Retina (tissue), 1 donor: ENCODE results near the gene NUP43.
"Not testable (repeated sequence)": the region's sequence is repeated elsewhere in the genome, so short reads cannot be mapped to it uniquely, and the experiment has no call there.

Source experiments
- DNase-seq: peaks from one replicate; pipeline ENCODE4 v3.0.0-alpha.2; 2016

Gene NUP43

GRCh38 chr6:149746147-149746946 is at the start of gene NUP43:
NUP43 (minus strand) TSS chr6:149746529; CDS start chr6:149746495, 34 bp downstream.
- peak; percentile 94 for DNase-seq

DNA sequence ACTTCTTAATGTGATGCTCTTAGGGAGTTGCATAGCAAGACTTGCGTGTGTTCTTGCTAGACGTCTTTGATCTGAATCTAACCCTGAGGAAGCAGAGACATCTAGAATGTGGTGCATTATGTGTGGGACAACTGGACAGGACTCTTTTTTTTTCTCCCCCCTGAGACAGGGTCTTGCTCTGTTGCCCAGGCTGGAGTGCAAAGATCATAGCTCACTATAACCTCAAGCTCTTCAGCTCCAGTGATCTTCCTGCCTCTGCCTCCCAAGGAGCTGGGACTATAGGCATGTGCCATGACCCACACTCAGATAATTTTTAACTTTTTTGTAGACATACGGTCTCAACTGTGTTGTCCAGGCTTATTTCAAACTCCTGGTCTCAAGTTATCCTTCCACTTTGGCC is 37.2 kb upstream of the NUP43 start:
- DNase-seq, result no peak

GRCh38 chr6:149782337-149782736 is 36.0 kb upstream of the NUP43 start:
- no peak for DNase-seq

- no peak for DNase-seq
Measured at GRCh38 chr6:149781715-149782114, 35.4 kb upstream of the NUP43 start.

- DNase-seq, result no peak
Measured at GRCh38 chr6:149779644-149779963, 33.3 kb upstream of the NUP43 start.

- no peak for DNase-seq
Measured at GRCh38 chr6:149777624-149778023, 31.3 kb upstream of the NUP43 start.

GRCh38 chr6:149771925-149772324 is 25.6 kb upstream of the NUP43 start:
- no peak for DNase-seq

GRCh38 chr6:149771185-149771584 is 24.9 kb upstream of the NUP43 start:
- no peak for DNase-seq

GRCh38 chr6:149769676-149770075 is 23.3 kb upstream of the NUP43 start:
- DNase-seq, result no peak

DNA sequence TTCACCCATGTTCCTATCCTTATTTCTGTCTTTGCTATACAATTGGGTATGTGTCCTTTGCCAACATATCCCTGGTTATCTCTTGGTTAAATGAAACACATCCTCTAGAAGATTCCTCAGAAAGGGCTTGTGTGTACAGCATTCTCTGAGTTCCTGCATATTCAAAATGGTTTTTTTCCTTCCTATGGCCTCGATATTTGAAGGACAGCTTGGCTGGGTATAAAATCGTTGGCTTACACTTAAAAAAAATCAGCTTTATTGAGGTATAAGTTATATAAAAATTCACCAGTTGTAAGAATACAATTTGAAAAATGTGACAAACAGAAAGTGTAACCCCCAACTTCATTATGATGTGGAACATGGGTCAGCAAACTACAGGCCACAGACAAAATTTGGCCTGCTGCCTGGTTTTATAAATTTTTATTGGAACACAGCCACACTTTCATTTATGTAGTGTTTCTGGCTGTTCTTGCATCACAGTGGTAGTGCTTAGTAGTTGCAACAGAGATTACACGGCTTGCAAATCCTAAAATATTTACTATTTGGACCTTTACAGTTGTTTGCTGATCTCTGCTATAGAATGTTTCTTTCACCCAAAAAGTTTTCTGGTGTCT is 19.9 kb upstream of the NUP43 start:
- DNase-seq, result no peak

GRCh38 chr6:149763866-149764265 is 17.5 kb upstream of the NUP43 start:
- no peak for DNase-seq

GRCh38 chr6:149761438-149761837 is 15.1 kb upstream of the NUP43 start:
- DNase-seq, result no peak

DNA sequence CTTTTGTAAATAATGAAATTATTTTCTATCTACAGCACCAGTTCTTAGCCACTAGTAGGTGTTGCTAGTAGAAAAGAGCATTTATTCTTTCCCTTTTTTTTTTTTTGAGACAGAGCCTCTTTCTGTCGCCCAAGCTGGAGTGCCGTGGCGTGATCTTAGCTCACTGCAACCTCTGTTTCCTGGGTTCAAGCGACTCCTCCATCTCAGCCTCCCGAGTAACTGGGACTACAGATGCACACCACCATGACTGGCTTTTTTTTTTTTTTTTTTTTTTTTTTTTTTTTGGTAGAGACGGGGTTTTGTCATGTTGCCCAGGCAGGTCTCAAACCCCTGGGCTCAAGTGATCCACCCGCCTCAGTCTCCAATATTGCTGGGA is 9.9 kb upstream of the NUP43 start:
- DNase-seq, result no peak

DNA sequence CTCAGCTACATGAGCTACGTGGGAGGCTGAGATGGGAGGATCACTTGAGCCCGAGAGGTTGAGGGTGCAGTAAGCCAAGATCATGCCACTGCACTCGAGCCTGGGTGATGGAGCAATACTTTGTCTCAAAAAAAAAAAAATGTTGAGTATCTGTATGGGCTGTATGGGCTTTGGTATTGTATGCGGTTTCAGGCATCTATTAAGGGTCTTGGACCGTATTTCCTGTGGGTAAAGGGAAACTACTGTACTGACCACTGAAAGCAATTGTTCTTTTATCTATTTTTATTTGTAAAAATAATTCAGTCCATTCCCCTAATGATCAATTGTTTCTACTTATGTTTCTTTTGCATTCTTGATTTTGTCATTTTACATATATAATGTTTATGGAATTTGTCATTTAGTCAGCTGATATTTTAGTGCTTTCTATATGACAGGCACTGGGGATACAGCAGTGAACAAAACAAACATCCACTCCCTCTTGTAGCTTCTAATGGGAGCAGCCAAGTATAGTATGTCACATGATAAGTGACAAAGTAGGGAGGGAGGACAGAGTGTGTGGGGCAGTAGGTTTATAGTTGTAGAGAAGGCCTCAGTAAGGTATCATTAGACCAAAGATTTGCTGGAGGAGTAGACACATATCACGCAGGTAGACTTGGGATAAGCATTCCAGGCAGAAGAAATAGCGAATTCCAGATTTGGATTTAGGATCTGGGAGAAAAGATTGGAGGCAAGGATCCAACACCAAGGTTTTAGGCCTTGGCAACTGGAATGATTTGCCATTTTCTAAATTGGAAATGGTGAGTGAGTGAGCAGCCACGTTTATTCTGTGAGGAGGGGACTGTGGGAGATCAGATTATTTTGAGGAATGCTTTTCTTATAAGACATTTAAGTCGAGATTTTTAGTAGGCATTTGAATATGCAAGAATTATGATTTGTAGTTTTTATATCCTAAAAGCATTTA is 9.3 kb upstream of the NUP43 start:
- DNase-seq, result no peak

DNA sequence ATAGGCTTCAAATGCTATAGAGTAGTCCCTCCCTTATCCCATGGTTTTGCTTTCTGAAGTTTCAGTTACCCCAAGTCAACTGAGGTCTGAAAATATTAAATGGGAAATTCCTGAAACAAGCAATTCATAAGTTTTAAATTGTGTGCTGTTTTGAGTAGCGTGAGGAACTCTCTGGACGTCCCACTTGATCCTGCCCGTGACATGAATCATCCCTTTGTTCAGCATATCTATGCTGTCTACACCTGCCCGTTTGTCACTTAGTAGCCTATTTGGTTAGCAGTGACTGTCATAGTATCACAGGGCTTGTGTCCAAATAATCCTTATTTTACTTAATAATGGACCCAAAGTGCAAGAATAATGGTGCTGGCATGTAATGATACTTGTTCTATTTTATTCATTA is 8.2 kb upstream of the NUP43 start:
- DNase-seq, result no peak

DNA sequence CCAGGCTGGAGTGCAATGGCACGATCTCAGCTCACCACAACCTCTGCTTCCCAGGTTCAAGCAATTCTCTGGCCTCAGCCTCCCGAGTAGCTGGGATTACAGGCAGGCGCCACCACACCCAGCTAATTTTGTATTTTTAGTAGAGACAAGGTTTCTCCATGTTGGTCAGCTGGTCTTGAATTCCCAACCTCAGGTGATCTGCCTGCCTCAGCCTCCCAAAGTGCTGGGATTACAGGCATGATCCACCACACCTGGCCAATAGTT is 7.0 kb upstream of the NUP43 start:
- DNase-seq, result not testable (repeated sequence)

GRCh38 chr6:149752600-149753373 is 6.5 kb upstream of the NUP43 start:
- DNase-seq, result no peak

DNA sequence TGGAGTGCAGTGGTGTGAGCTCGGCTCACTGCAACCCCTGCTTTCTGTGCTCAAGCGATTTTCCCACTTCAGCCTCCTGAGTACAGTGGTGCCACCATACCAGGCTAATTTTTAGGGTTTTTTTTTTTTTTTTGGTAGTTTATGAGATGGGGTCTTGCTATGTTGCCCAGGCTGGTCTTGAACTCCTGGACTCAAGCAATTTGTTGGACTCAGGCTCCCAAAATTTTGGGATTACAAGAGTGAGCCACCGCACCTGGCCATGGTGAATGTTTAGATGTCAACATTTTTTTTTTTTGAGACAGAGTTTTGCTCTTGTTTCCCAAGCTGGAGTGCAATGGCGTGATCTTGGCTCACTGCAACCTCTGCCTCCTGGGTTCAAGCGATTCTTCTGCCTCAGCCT is 5.6 kb upstream of the NUP43 start:
- not testable (repeated sequence) for DNase-seq

- no peak for DNase-seq
Measured at GRCh38 chr6:149751239-149751638, 4.9 kb upstream of the NUP43 start.

DNA sequence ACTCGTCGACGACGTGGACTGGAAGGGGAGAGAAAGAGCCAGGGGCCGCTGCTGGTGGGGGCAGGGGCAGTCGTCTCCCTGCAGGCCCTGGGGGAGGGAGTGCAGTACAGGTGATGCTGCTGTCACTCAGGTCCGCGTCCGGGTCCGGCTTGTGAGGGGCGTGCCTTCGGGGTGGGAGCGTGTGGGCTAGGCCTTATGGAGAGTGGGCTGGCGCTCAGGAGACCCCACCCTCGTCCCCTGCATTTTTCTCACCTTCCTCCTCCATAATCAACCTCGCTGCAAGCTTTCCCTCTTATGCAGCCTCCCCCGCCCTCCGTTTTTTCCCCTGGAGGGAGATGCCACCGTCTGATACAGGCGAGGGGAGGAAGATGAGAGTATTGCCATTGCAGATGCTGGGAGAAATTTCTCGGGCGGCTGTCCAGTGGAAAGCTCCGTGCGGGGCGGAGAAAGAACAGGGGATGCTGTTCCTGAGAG is 3.8 kb upstream of the NUP43 start:
- no peak for DNase-seq

- DNase-seq, result peak; percentile 94
Measured at GRCh38 chr6:149749594-149750135, 3.3 kb upstream of the NUP43 start, which contains the start of gene PCMT1. PCMT1 (plus strand) TSS chr6:149749741; CDS start chr6:149749902, 161 bp downstream.

DNA sequence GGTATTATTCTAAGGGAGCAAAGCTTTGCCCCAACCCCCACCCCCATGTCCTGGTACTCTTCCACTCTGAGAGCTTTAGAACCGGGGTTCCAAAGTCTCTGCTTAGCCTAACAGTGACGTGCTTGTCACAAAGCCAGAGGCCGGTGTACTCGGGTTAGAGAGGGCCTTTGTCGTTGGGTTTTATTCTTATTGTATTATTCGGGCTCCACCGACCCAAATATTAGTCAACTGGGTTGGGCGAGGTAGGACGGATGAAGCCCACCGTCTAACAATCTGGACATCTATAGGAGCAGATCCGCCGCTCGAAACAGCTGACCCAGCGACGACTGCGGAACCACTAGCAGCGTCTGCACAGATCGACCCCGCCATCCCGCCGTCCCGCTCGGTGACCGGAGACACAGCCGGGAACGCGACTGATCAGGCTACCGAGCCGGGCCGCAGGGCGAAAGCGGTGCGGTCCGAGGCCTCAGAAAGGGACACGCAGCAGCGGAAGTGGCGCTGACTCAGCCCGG is 2.8 kb upstream of the NUP43 start:
- not testable (repeated sequence) for DNase-seq
